K562 (cell line): ENCODE results near the gene NASP. TPM values are rescaled to one million over a fixed set of nuclear protein-coding genes. Genes with fewer than 3 reads are reported as not detected.

ENCODE experiments used
- ARID1B ChIP-seq: fragments of 450-650 bp; IDR thresholded peaks from 2 replicates; pipeline ENCODE4 v1.6.1; 2016; ENCODE audit warnings: antibody characterized with exemption, mild to moderate bottlenecking, inconsistent platforms
- CHD1 ChIP-seq: fragments of 200-600 bp; sonication (generic); IDR thresholded peaks from one replicate; pipeline ENCODE4 v1.6.1; 2012; ENCODE audit warnings: mild to moderate bottlenecking, moderate library complexity, low read length, inconsistent platforms
- NR4A1 ChIP-seq, 2 experiments: fragments of 250-450 bp in 1 of 2; fragments of 450-650 bp in 1 of 2; sonication (Bioruptor Pico) in 1 of 2; IDR thresholded peaks; 2 replicates each; pipeline versions ENCODE4 v1.4.0 to v1.6.1; 2016 to 2020; ENCODE audit warnings: mild to moderate bottlenecking in 2 of 2, missing compliant biosample characterization in 1 of 2, missing genetic modification characterization in 1 of 2, moderate library complexity in 1 of 2
- POLR2G ChIP-seq: fragments of 200-400 bp; formaldehyde crosslinking; IDR thresholded peaks from 2 replicates; pipeline ENCODE4 v1.6.1; 2017; ENCODE audit warnings: low read depth, mild to moderate bottlenecking, antibody characterized with exemption, low read length, moderate library complexity
- ZNF282 ChIP-seq: sonication (generic); formaldehyde crosslinking; IDR thresholded peaks from 2 replicates; pipeline ENCODE4 v1.8.1; 2023; ENCODE audit warnings: missing genetic modification reagents
- ZNF785 ChIP-seq: fragments of 250-450 bp; sonication (Bioruptor Pico); IDR thresholded peaks from 2 replicates; pipeline ENCODE4 v1.4.0; 2020; ENCODE audit warnings: mild to moderate bottlenecking
- polyA plus RNA-seq, 8 experiments: library from polyadenylated mRNA; depleted of rRNA in 4 of 8; stranded (reverse) in 5 of 8; unstranded in 3 of 8; fragments of >200 nt; fragmentation: Nextera tagmentation in 2 of 8; fragmentation: Illumina TruSeq in 1 of 8; extraction: Ambion mirVana in 2 of 8; extraction: Trizol in 1 of 8; gene quantifications; 2 replicates each; pipeline versions ENCODE4 v1.2.1 to v1.2.3, GENCODE V29; 2011 to 2014; ENCODE audit warnings: inconsistent platforms in 1 of 8, missing spikeins in 1 of 8
- total RNA-seq, 7 experiments: library from RNA; depleted of rRNA in 6 of 7; stranded (reverse); fragments of >200 nt in 6 of 7; fragmentation: Illumina TruSeq in 2 of 7; extraction: Trizol in 2 of 7; gene quantifications; 2 replicates each; pipeline versions ENCODE4 v1.2.1 to v1.2.3, GENCODE V29; 2011 to 2021; ENCODE audit warnings: low replicate concordance in 1 of 7
- TF ChIP-seq, protein P1 (sequence below): sonication (generic); formaldehyde crosslinking; IDR thresholded peaks from 2 replicates; pipeline ENCODE4 v1.8.0; 2022; ENCODE audit warnings: mild to moderate bottlenecking, missing genetic modification reagents
- TF ChIP-seq, protein P2 (sequence below): sonication (generic); formaldehyde crosslinking; IDR thresholded peaks from 2 replicates; pipeline ENCODE4 v1.9.0; 2022; ENCODE audit warnings: mild to moderate bottlenecking, missing genetic modification reagents
- TF ChIP-seq, protein P3 (sequence below): fragments of 450-650 bp; IDR thresholded peaks from 2 replicates; pipeline ENCODE4 v1.6.1; 2016; ENCODE audit warnings: low read depth
- TF ChIP-seq, protein P4 (sequence below): IDR thresholded peaks from 2 replicates; pipeline ENCODE4 v1.6.1; 2012; ENCODE audit warnings: low read depth, low read length, improper control_type of control experiment, borderline replicate concordance

Gene NASP
- total and polyA plus RNA-seq, 9 of the 15 experiments (the other 6 are each of a cell fraction or from before 2014, with no cell fraction given) = 199 to 578 (median 419) TPM

DNA sequence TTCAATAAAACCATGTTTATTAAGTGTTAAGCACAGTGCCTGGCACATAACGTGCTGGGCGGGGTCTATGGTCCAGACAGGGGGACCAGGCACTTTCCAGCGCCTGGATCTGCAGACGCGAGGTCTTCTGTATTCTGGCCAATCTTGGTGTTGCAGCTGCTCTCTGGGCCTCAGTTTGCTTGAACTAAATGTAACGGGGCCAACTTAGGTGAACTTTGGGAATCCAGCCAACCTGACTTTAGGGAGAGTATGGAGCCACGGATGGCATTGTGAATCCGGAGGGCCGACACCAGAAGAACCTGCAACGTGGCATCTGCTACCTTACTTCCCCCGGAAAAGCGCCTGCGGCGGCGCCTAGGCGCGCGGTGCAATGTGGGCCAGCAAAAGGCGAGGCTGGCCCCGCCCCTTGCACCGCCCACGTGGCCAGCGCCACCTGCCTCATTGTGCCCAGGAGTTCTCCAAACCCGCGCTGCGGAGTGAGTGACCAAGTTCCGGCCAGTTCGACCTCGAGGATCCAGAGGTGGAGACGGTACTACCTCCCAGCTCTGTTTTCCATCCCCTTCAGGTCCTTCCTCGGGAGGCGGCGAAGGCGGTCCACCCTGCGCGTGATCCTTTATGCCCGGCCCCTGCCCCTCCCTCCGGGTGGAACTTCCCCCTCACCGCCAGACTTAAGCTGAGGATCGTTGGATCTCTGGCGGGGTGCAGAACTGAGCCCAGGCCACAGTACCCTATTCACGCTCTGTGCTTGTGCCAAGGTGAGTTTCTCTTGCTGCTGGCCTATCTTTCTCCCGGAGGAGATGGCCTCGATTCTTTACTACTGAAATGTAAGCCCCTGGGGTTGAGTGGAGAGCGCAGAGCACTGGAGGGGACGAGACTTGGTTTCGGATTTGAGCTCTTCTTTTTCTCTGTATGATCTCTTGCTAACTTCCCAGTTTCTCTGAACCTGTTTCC is 33.2 kb upstream of the NASP start, which contains the start of gene AKR1A1 (continued):
- TF ChIP-seq, protein P1, sequence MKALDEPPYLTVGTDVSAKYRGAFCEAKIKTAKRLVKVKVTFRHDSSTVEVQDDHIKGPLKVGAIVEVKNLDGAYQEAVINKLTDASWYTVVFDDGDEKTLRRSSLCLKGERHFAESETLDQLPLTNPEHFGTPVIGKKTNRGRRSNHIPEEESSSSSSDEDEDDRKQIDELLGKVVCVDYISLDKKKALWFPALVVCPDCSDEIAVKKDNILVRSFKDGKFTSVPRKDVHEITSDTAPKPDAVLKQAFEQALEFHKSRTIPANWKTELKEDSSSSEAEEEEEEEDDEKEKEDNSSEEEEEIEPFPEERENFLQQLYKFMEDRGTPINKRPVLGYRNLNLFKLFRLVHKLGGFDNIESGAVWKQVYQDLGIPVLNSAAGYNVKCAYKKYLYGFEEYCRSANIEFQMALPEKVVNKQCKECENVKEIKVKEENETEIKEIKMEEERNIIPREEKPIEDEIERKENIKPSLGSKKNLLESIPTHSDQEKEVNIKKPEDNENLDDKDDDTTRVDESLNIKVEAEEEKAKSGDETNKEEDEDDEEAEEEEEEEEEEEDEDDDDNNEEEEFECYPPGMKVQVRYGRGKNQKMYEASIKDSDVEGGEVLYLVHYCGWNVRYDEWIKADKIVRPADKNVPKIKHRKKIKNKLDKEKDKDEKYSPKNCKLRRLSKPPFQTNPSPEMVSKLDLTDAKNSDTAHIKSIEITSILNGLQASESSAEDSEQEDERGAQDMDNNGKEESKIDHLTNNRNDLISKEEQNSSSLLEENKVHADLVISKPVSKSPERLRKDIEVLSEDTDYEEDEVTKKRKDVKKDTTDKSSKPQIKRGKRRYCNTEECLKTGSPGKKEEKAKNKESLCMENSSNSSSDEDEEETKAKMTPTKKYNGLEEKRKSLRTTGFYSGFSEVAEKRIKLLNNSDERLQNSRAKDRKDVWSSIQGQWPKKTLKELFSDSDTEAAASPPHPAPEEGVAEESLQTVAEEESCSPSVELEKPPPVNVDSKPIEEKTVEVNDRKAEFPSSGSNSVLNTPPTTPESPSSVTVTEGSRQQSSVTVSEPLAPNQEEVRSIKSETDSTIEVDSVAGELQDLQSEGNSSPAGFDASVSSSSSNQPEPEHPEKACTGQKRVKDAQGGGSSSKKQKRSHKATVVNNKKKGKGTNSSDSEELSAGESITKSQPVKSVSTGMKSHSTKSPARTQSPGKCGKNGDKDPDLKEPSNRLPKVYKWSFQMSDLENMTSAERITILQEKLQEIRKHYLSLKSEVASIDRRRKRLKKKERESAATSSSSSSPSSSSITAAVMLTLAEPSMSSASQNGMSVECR (CRISPR knock-in tag) = peak; percentile 97
- peak; percentile 49 for TF ChIP-seq ARID1B
- TF ChIP-seq, protein P2, sequence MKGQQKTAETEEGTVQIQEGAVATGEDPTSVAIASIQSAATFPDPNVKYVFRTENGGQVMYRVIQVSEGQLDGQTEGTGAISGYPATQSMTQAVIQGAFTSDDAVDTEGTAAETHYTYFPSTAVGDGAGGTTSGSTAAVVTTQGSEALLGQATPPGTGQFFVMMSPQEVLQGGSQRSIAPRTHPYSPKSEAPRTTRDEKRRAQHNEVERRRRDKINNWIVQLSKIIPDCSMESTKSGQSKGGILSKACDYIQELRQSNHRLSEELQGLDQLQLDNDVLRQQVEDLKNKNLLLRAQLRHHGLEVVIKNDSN (CRISPR knock-in tag) = peak; percentile 97
- peak; percentile 31 for TF ChIP-seq CHD1
- peak; percentile 51; the same call in 1 of the 2 replicates for TF ChIP-seq NR4A1 (CRISPR knock-in tag; IDR thresholded peaks at IDR 0.05)
- TF ChIP-seq NR4A1 (tag; IDR thresholded peaks at IDR 0.05) = peak; percentile 92
- peak; percentile 97 for TF ChIP-seq POLR2G
- no peak for TF ChIP-seq ZNF785
- TF ChIP-seq, protein P3, sequence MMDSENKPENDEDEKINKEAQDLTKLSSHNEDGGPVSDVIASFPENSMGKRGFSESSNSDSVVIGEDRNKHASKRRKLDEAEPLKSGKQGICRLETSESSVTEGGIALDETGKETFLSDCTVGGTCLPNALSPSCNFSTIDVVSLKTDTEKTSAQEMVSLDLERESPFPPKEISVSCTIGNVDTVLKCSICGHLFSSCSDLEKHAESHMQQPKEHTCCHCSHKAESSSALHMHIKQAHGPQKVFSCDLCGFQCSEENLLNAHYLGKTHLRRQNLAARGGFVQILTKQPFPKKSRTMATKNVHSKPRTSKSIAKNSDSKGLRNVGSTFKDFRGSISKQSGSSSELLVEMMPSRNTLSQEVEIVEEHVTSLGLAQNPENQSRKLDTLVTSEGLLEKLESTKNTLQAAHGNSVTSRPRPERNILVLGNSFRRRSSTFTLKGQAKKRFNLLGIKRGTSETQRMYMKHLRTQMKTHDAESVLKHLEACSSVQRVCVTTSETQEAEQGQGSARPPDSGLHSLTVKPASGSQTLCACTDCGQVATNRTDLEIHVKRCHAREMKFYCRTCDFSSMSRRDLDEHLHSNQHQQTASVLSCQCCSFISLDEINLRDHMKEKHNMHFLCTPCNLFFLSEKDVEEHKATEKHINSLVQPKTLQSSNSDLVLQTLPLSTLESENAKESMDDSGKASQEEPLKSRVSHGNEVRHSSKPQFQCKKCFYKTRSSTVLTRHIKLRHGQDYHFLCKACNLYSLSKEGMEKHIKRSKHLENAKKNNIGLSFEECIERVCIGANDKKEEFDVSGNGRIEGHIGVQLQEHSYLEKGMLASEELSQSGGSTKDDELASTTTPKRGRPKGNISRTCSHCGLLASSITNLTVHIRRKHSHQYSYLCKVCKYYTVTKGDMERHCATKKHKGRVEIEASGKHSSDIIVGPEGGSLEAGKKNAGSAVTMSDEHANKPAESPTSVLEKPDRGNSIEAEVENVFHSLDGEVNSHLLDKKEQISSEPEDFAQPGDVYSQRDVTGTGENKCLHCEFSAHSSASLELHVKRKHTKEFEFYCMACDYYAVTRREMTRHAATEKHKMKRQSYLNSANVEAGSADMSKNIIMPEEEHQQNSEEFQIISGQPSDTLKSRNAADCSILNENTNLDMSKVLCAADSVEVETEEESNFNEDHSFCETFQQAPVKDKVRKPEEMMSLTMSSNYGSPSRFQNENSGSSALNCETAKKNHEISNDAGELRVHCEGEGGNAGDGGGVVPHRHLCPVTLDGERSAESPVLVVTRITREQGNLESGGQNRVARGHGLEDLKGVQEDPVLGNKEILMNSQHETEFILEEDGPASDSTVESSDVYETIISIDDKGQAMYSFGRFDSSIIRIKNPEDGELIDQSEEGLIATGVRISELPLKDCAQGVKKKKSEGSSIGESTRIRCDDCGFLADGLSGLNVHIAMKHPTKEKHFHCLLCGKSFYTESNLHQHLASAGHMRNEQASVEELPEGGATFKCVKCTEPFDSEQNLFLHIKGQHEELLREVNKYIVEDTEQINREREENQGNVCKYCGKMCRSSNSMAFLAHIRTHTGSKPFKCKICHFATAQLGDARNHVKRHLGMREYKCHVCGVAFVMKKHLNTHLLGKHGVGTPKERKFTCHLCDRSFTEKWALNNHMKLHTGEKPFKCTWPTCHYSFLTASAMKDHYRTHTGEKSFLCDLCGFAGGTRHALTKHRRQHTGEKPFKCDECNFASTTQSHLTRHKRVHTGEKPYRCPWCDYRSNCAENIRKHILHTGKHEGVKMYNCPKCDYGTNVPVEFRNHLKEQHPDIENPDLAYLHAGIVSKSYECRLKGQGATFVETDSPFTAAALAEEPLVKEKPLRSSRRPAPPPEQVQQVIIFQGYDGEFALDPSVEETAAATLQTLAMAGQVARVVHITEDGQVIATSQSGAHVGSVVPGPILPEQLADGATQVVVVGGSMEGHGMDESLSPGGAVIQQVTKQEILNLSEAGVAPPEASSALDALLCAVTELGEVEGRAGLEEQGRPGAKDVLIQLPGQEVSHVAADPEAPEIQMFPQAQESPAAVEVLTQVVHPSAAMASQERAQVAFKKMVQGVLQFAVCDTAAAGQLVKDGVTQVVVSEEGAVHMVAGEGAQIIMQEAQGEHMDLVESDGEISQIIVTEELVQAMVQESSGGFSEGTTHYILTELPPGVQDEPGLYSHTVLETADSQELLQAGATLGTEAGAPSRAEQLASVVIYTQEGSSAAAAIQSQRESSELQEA = no peak
- peak; percentile 92; the same call in 1 of the 2 replicates for TF ChIP-seq ZNF282 (CRISPR knock-in tag)
- TF ChIP-seq, protein P4, sequence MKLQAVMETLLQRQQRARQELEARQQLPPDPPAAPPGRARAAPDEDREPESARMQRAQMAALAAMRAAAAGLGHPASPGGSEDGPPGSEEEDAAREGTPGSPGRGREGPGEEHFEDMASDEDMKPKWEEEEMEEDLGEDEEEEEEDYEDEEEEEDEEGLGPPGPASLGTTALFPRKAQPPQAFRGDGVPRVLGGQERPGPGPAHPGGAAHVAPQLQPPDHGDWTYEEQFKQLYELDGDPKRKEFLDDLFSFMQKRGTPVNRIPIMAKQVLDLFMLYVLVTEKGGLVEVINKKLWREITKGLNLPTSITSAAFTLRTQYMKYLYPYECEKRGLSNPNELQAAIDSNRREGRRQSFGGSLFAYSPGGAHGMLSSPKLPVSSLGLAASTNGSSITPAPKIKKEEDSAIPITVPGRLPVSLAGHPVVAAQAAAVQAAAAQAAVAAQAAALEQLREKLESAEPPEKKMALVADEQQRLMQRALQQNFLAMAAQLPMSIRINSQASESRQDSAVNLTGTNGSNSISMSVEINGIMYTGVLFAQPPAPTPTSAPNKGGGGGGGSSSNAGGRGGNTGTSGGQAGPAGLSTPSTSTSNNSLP = no peak
